B cell (primary cell): ENCODE data around the gene ITSN1.

ENCODE experiments used
- CTCF ChIP-seq: fragments of 200-600 bp; IDR thresholded peaks from one replicate; pipeline ENCODE4 v1.8.0; 2022; ENCODE audit warnings: antibody characterized with exemption, mild to moderate bottlenecking
- EZH2 ChIP-seq: IDR thresholded peaks from 2 replicates; pipeline ENCODE4 v1.6.1; 2012; ENCODE audit warnings: borderline replicate concordance, low read depth, mild to moderate bottlenecking, moderate library complexity, low read length; ENCODE audit not compliant: insufficient read depth, poor library complexity, severe bottlenecking

- TF ChIP-seq CTCF: no peak
- no peak for TF ChIP-seq EZH2
Measured at GRCh38 chr21:33825419-33825818, 183.1 kb downstream of the ITSN1 start.
